Panc1 (cell line): ENCODE results near the gene HHAT. TPM values are rescaled to one million over a fixed set of nuclear protein-coding genes. Genes with fewer than 3 reads are reported as not detected.

ENCODE experiments used
- ATAC-seq: fragments of 200-7000 bp; cut with Tn5 transposase; 2 replicates; pipeline ENCODE4 v1.9.1; 2020; ENCODE audit warnings: mild to moderate bottlenecking, moderate library complexity
- BruUV-seq: library from RNA; stranded (reverse); fragments of 400-500 nt; replicated peaks from 2 replicates; lab custom pipeline; 2021; lab: Mats Ljungman, UMichigan
- CTCF ChIA-PET: fragments of 300-600 bp; sonication (Branson Sonifier 250); formaldehyde crosslinking; loops from one replicate; lab custom pipeline; 2022; ENCODE audit warnings: antibody characterized with exemption; lab: Charles Lee
- POLR2A ChIA-PET: fragments of 300-600 bp; sonication (Branson Sonifier 250); formaldehyde crosslinking; loops from one replicate; lab custom pipeline; 2022; ENCODE audit warnings: antibody characterized with exemption; lab: Charles Lee
- DNase-seq: peaks from one replicate; pipeline ENCODE4 v3.0.0-alpha.2; 2010; ENCODE audit warnings: low read depth, low spot score
- H3K27ac ChIP-seq: 2 replicates; pipeline ENCODE4 v1.5.1; 2011; ENCODE audit warnings: mild to moderate bottlenecking, low read length, inconsistent platforms
- H3K27me3 ChIP-seq: fragments of 200-500 bp; sonication (Bioruptor generic); 2 replicates; pipeline ENCODE4 v1.6.0; 2014; ENCODE audit warnings: low read length, inconsistent platforms; ENCODE audit not compliant: control insufficient read depth, insufficient read depth
- H3K36me3 ChIP-seq: fragments of 200-500 bp; sonication (Bioruptor generic); 2 replicates; pipeline ENCODE4 v1.5.1; 2014; ENCODE audit warnings: inconsistent platforms, mild to moderate bottlenecking, low read length, moderate library complexity; ENCODE audit not compliant: control insufficient read depth, insufficient read depth
- H3K4me1 ChIP-seq: 2 replicates; pipeline ENCODE4 v1.5.1; 2011; ENCODE audit warnings: inconsistent platforms, mild to moderate bottlenecking, low read length, moderate library complexity; ENCODE audit not compliant: control insufficient read depth, insufficient read depth
- H3K4me3 ChIP-seq, 2 experiments: 2 replicates each; pipeline ENCODE4 v1.5.1; 2011 to 2012; ENCODE audit warnings: low read depth in 2 of 2, low read length in 2 of 2, mild to moderate bottlenecking in 2 of 2, inconsistent platforms in 1 of 2, moderate library complexity in 1 of 2
- H3K9me3 ChIP-seq: fragments of 200-500 bp; sonication (Bioruptor generic); 2 replicates; pipeline ENCODE4 v1.5.1; 2014; ENCODE audit warnings: low read depth, mild to moderate bottlenecking, inconsistent platforms, low read length, moderate library complexity; ENCODE audit not compliant: control insufficient read depth, insufficient read depth
- CTCF ChIP-seq: fragments of 450-650 bp; IDR thresholded peaks from 2 replicates; pipeline ENCODE4 v1.5.1; 2017; ENCODE audit warnings: mild to moderate bottlenecking
- POLR2AphosphoS5 ChIP-seq: IDR thresholded peaks from 2 replicates; pipeline ENCODE4 v1.6.1; 2012; ENCODE audit warnings: mild to moderate bottlenecking, low read depth, low read length, moderate library complexity
- REST ChIP-seq, 2 experiments: IDR thresholded peaks; 2 replicates each; pipeline ENCODE4 v1.6.1; 2011 to 2012; ENCODE audit warnings: low read depth in 2 of 2, control low read depth in 1 of 2, low read length in 1 of 2, mild to moderate bottlenecking in 1 of 2, moderate library complexity in 1 of 2; ENCODE audit not compliant: insufficient read depth in 1 of 2
- SIN3A ChIP-seq: IDR thresholded peaks from 2 replicates; pipeline ENCODE4 v1.6.1; 2012; ENCODE audit warnings: low read depth, mild to moderate bottlenecking, low read length, moderate library complexity, borderline replicate concordance; ENCODE audit not compliant: insufficient read depth
- TCF7L2 ChIP-seq: IDR thresholded peaks from 2 replicates; pipeline ENCODE4 v1.6.1; 2011; ENCODE audit warnings: mild to moderate bottlenecking, low read depth, low read length, inconsistent platforms
- in situ Hi-C: cut with HindIII; loops from 2 replicates; pipeline ENCODE4 v1.10.0; 2016; ENCODE audit warnings: low sequenced_read_pairs, low pct_unique_long_range_greater_than_20kb
- intact Hi-C: fragments of 100-400 bp; cut with micrococcal nuclease; formaldehyde crosslinking; loops from one replicate; pipeline ENCODE4 v1.10.0; 2022; ENCODE audit not compliant: unreplicated experiment
- total RNA-seq: library from RNA; stranded (reverse); gene quantifications from one replicate; pipeline ENCODE4 v1.2.1, GENCODE V29; 2021; ENCODE audit not compliant: unreplicated experiment

The HHAT gene
- total RNA-seq, 1 experiment from 2014 or later = 2.3 TPM

DNA sequence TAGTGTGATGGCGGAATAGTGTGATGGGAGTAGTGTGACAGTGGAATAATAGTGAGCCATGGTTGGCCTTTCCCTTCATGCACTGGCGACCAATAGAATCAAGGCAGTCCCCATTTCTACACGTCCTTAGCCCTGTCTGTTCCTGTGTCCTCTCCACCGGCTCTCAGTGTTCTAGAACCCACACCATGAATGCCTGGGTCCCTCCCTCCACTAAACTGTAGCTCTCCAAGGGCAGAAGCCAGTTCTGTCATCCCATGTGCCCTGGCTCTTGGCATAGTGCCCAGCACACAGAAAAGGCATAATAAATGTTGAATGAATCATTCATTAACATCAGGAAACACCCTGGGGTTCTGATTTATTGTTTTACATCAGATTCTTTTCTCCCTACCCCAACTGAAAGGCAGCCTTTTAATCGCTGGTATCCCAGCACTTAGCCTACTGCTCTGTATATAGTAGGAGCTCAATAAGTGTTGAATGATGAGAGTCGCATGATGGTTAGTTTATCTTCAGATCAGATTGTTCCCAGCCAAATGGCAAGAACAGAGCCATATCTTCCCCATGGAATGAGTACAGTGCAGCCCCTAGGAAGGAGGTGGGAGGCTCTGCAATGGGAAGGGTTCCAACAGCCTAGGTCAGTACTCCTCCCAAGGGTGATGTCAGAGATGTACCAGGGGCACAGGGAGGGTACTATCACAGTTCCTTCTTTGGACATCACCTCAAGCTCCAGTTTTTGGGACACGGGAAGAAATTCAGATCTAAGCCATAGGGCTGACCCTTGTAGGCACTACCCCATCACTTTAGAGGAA, 325.7 kb downstream of the HHAT start:
- in situ Hi-C loops = no loop called here
- H3K27ac ChIP-seq = no peak overlapping the region
- no peaks in the 10 kb centered on the region for H3K27me3 ChIP-seq
- ATAC-seq (no peak), DNase-seq (no peak)
- no TSS peak for BruUV-seq
- ChIA-PET CTCF (no interaction called here), POLR2A (no interaction called here)
- no peak overlapping the region for H3K4me3 ChIP-seq
- intact Hi-C loops = no loop called here
- TF ChIP-seq SIN3A (no peak), CTCF (no peak), REST (IDR thresholded peaks at IDR 0.05; ENCODE audit: insufficient read depth in 1 of 2, low read depth in 2 of 2, low read length in 1 of 2) (no peak), TCF7L2 (no peak), POLR2AphosphoS5 (no peak)
- H3K9me3 ChIP-seq = no peaks in the 10 kb centered on the region
- no peaks in the 10 kb centered on the region for H3K36me3 ChIP-seq
- H3K4me1 ChIP-seq = no peaks in the 10 kb centered on the region

DNA sequence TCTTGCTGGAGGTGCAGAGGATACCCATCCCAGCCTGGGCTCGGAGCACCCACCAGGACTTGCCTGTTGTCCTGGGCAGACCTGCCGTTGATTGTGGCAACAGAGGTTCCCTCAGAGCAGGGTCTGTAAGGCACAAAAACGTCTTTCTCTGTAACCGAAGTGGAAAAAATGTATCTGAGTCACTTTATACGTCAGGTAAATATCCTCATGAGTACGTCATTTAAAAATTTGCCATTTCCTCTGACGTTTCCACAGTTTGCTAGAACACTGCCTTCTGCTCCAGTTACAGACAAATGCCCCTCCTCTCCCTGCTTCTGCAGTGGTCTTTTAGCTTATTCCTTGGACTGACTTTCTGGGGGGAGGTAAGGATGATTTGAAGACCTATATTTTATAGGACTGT, 326.8 kb downstream of the HHAT start:
- CTCF ChIA-PET = no interaction called here
- Histone ChIP-seq H3K4me1 (no peaks in the 10 kb centered on the region), H3K9me3 (no peaks in the 10 kb centered on the region), H3K4me3 (no peak overlapping the region), H3K36me3 (no peaks in the 10 kb centered on the region), H3K27ac (no peak overlapping the region), H3K27me3 (no peaks in the 10 kb centered on the region)
- DNase-seq = no peak
- no TSS peak for BruUV-seq
- TF ChIP-seq POLR2AphosphoS5 (no peak), REST (IDR thresholded peaks at IDR 0.05; ENCODE audit: insufficient read depth in 1 of 2, low read depth in 2 of 2, low read length in 1 of 2) (no peak), TCF7L2 (no peak), SIN3A (no peak), CTCF (no peak)
- no peak for ATAC-seq
- in situ Hi-C loops = no loop called here
- POLR2A ChIA-PET = no interaction called here
- intact Hi-C loops = no loop called here
